Amygdala (tissue), 56 donors: Measurements from ENCODE around the gene ZNF71.
A peak's percentile ranks its signal among the peaks of the same experiment; 100 is the strongest.

Experiments used
- DNase-seq, 56 donors: peaks; one replicate each; lab custom pipeline; 2025; lab: John Stamatoyannopoulos, UW

ZNF71 gene

GRCh38 chr19:56619121-56619520 is 24.0 kb downstream of the ZNF71 start:
- DNase-seq = no peak

GRCh38 chr19:56622374-56622773 is 27.3 kb downstream of the ZNF71 start:
- no peak for DNase-seq

- no peak for DNase-seq
Measured at GRCh38 chr19:56623006-56623405, 27.9 kb downstream of the ZNF71 start.

GRCh38 chr19:56625708-56626107 is 30.6 kb downstream of the ZNF71 start:
- no peak for DNase-seq

- no peak for DNase-seq
Measured at GRCh38 chr19:56633021-56633420, 37.9 kb downstream of the ZNF71 start.

- peak in 42 of 56 donors; percentile 7 to 77 (median 44) for DNase-seq
Measured at GRCh38 chr19:56637976-56638555, 43.0 kb downstream of the ZNF71 start.

- DNase-seq = no peak
Measured at GRCh38 chr19:56639217-56639616, 44.1 kb downstream of the ZNF71 start.

- peak in 2 of 56 donors; percentile 15 to 26 for DNase-seq
Measured at GRCh38 chr19:56642711-56643459, 47.8 kb downstream of the ZNF71 start, which contains the start of gene SMIM17. SMIM17 (plus strand) TSS chr19:56643159; CDS start chr19:56645668, 2,509 bp downstream.

- DNase-seq = peak in 3 of 56 donors; percentile 2 to 14 (median 12)
Measured at GRCh38 chr19:56643460-56643955, 48.4 kb downstream of the ZNF71 start.

GRCh38 chr19:56654151-56654550 is 59.0 kb downstream of the ZNF71 start:
- no peak for DNase-seq

- DNase-seq = peak in 26 of 56 donors; percentile 3 to 57 (median 32)
Measured at GRCh38 chr19:56660381-56661107, 65.4 kb downstream of the ZNF71 start.

GRCh38 chr19:56661248-56661647 is 66.1 kb downstream of the ZNF71 start:
- DNase-seq = no peak

GRCh38 chr19:56663931-56664500 is 68.9 kb downstream of the ZNF71 start:
- no peak for DNase-seq

GRCh38 chr19:56664511-56664910 is 69.4 kb downstream of the ZNF71 start:
- no peak for DNase-seq

- no peak for DNase-seq
Measured at GRCh38 chr19:56667311-56667870, 72.3 kb downstream of the ZNF71 start.

GRCh38 chr19:56668676-56669075 is 73.6 kb downstream of the ZNF71 start:
- no peak for DNase-seq

- DNase-seq = no peak
Measured at GRCh38 chr19:56670401-56670960, 75.4 kb downstream of the ZNF71 start.

- DNase-seq = peak in 5 of 56 donors; percentile 28 to 55 (median 34)
Measured at GRCh38 chr19:56670961-56671612, 76.0 kb downstream of the ZNF71 start.

GRCh38 chr19:56671613-56671994 is 76.5 kb downstream of the ZNF71 start, which contains the start of gene ZNF835:
ZNF835 (minus strand) TSS chr19:56671757; CDS start chr19:56665198, 6,559 bp downstream.
- DNase-seq = peak; percentile 59 to 98 (median 91)
